CD4-positive, alpha-beta T cell treated with Interleukin-4 for 4 hours (primary cell): ENCODE measurements around the gene LMNA.
A peak's percentile ranks its signal among the peaks of the same experiment; 100 is the strongest.

Experiments
- DNase-seq: peaks from one replicate; pipeline ENCODE4 v3.0.0-alpha.2; 2020

The LMNA gene

DNA sequence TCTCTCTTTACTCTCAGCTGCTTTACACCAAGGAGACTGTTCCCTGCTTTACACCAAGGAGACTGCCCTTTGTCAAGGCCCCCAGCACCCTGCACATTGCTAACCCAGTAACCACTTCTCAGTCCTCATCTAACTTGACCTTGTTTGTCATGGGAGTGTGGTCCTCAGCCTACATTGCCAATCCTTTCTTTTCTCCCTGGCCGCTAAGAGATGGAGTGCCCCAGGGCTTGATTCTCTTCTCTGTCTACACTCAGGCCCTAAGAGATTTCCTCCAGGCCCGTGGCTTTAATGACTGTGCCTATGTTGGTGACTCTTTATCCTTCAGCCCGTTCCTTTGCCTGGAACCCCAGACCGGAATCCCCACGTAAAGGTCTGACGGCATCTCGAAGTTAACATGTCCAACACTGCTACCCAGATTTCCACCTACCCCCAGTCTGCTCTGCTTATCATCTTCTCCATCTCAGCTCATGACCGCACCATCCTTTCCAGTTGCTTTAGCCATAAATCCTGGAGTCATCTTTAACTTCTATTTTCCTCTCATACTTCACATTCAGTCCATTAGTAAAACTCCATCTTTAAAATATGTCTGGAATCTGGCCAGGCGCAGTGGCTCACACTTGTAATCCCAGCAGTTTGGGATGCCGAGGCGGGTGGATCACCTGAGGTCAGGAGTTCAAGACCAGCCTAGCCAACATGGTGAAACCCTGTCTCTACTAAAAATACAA lies 29.4 kb downstream of the LMNA start:
- DNase-seq: no peak

- DNase-seq: no peak
These were observed 30.2 kb downstream of the LMNA start for GRCh38 chr1:156144742-156145141.

DNA sequence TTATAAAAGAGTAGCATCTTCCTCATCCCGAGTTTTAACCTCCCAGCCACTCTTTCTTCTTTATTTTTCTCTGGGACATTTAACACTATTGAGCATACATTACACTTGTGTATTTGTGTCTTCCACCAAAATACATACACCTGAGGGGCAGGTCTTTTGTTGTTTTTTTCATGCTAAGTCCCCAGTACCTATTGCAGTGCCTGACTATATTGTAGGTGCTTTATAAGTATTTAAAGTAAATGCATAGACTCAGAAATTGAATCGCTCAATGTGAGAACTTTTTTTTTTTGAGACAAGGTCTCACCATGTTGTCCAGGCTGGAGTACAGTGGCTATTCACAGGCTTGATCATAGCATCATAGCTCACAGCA lies 31.1 kb downstream of the LMNA start:
- no peak for DNase-seq

- peak; percentile 81 for DNase-seq
These were observed 31.7 kb downstream of the LMNA start for GRCh38 chr1:156146020-156146768.

- no peak for DNase-seq
These were observed 32.4 kb downstream of the LMNA start for GRCh38 chr1:156146769-156147405.

- no peak for DNase-seq
These were observed 33.7 kb downstream of the LMNA start for GRCh38 chr1:156148216-156148615.

GRCh38 chr1:156149374-156150332 lies 35.1 kb downstream of the LMNA start:
- no peak for DNase-seq

DNA sequence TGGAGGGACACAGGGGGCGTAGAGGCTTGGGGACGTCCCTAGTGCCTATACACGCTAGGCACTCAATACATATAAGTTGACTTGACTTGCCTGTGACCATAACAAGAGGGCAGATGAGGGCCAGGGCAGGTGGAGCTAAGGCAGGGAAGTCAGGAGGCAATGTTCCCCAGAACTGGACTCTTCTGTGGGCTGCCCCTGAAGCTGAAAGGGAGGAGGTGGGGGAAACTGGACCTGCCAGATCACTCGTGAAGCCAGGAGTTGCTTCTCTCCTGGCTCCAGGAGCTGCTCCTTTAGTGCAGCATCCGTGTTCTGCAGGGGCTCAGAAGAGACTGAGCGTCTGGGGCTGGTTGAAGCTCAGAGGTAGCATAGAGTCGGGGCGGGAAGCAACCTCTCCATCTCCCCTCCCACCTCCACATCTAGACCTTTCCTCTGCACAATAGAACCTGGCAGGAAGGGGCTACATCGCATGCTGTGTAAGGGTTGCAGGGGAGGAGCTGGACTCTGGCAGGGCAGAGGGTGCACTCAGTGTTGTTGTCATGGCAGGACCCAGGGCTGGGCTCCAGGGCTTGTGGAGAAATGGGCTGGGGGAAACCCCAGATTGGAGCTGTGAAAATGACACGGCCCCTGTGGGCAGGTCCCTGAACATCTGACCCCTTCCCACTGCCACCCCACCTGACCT lies 36.0 kb downstream of the LMNA start:
- DNase-seq: no peak

- DNase-seq: no peak
These were observed 36.7 kb downstream of the LMNA start for GRCh38 chr1:156151093-156151688.

DNA sequence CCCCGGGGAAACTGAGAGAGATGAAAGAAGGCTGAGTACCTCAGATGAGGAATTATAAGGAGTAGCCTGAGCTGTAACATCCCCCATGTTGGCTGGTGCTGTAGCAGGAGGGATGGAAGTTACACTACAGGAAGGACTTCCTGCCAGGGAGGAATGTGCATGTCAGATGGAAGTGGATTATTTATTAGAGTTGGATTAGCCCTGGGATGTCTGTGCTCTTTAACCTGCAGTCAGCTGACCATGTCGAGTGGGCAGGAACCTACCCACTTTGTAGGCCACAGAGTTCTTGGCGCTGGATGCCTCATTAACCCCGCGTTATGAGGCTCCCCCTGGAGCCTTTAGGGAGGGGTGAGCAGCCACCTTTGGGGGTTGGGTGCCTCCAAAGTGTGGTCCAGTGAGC lies 38.1 kb downstream of the LMNA start:
- DNase-seq: no peak

DNA sequence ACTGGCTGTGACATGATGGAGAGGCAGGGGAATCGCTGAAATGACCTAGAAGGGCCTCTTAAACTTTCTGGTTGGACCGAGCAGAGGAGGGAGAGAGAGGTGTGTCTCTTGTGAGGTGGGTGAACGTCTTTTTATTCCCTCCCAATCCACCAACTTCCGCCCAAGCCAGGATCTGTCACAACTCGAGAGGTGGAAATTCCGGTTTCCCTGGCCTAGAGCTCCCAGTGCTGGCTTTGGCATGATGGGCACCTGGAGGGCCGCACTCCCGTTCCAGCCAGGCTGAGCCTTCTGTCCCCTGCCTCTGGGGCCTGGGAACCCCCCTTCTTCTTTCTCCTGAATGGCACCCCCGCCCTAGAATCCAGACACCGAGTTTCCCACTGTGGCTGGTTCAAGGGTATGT lies 38.9 kb downstream of the LMNA start, which contains the start of gene SEMA4A:
Gene SEMA4A, plus strand, starts transcription at position 224 of the 400 bp plus-strand sequence. CDS start 994 bp downstream, outside the sequence.
- DNase-seq: no peak

DNA sequence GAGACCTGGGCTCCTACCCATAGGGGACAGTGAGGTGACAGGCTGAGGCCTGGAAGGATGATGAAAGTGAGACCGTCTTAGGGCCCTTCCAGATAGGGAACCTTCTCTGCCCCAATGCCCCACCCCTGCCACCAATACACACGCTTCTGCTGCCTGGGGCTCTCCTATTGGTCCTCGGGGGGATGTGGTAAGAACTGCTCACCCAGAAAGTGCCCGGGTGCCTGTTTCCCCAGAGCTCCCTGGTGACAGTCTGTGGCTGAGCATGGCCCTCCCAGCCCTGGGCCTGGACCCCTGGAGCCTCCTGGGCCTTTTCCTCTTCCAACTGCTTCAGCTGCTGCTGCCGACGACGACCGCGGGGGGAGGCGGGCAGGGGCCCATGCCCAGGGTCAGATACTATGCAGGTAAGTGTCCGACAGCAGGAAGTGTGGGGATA lies 39.8 kb downstream of the LMNA start:
- peak; percentile 57 for DNase-seq

DNA sequence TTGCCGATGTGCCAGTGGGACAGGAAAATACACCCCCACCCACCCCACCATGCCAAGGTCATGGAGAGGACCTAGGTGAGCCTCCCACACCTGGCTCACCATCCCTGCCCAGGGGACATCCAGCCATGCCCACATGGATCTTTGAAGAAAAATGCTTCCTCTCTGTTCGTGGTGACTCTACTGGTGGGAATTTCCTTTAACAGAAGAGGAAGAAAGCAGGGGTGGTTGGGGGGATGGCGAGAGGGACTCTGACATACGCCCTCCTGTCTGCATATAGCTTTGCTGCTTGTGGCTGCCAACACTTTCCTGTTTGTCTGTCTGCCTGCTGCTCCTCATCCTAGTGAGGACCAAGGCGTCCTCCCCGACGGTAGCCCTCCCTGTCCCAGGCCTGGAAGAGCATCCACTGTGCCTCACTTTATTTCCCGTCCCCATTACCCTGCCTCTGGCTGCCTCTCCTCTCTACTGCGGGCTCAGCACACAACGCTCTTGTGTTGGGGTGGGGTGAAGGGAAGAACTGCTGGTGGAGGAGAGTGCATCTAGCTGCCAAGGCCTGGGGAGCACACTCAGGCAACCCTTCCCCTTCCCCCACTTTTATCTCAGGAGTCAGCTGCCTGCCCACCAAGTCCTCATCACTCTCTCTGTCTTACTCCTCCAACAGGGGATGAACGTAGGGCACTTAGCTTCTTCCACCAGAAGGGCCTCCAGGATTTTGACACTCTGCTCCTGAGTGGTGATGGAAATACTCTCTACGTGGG lies 41.4 kb downstream of the LMNA start:
- DNase-seq: no peak

DNA sequence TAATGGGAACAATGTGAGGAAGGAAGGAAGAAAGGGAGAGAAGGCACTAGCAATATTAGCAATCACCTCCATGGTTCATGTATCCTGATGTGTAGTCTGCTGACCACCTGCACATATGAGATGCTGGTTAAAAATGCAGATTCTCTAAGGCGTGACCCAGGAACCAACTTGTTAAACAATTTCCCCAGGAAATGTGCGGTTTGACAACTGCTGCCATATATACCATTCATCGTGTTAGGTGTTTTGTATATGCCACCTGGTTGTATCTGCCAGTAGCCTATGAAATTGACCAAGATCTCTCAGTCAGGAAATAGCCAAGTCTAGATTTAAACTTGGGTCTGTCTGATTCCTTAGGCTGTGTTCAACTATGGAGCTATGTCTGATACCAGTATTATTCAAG lies 43.0 kb downstream of the LMNA start:
- no peak for DNase-seq

DNA sequence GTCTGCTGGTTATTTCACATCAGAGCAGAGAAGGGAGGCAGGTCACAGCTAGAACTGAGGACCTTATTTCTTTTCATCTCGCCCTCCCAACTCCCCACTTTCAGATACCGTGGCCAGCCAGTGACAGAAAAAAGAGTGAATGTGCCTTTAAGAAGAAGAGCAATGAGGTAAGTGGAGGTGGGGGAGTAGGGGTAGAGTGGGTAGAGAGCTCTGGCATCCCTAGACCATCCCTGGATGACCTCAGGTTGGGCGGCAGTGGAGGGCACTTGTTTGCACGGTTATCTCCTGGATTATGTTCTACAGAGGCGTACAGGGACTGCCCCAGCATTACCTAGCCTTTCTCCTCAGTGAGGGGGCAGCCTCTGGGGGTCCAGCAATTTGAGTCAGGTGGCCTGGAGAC lies 43.5 kb downstream of the LMNA start:
- DNase-seq: no peak

- no peak for DNase-seq
These were observed 45.7 kb downstream of the LMNA start for GRCh38 chr1:156160000-156160742.

DNA sequence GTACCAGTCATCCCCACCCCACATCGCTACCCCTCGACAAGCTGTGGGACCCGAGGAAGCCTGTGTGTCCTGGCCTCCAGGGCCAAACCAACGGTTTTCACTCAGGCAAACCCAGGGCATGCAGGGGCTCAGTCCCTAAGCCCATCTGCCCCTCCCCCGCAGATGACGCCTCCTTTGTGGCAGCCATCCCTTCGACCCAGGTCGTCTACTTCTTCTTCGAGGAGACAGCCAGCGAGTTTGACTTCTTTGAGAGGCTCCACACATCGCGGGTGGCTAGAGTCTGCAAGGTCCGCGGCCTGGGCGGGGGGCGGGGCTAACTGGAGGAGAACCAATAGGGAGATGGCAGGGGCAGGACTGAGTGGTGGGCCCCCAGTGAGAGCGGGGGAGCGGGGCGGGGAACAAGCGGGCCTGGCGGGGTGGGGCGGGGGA lies 46.2 kb downstream of the LMNA start:
- peak; percentile 55 for DNase-seq

DNA sequence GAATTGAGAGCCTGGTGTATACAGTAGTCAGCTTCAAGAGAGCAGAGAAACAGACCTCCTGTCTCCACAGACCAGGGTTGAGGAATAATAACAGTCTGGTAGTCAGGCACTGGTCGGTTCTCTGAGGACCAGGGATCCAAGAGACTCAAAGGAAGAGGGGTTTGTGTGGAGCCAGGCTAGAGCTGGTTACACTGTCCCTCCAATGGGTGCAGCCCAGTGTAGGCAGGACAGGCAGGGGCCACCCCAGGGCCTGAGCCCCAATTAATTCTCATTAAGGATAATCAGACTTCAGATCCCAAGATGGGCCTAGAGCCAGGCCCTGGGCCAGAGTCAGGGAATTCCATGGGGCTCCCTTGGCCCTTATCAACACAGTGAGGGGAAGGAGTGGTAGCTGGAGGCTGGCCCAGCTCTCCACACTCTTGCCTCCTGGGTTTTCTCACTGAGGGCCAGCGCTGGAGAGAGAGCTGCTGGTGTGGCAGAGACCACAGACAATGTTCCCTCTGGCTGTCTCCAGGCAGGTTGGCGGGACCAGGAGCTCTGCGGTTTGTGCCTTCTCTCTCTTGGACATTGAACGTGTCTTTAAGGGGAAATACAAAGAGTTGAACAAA lies 48.0 kb downstream of the LMNA start:
- DNase-seq: no peak

DNA sequence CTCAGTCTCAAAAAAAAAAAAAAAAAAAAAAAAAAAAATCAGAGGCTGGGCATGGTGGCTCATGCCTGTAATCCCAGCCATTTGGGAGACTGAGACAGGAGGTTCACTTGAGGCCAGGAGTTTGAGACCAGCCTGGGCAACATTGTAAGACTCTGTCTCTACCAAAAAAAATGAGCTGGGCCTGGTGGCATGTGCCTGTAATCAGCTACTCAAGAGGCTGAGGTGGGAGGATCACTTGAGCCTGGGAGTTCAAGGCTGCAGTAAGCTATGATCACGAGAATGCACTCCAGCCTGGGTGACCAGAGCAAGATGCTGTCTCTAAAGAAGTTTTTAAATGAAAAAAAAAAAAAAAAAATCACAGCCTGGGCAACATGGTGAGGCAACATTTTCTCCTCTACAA lies 49.2 kb downstream of the LMNA start:
- DNase-seq: no peak
